ENCODE measurements around the gene TWIST2. TPM values are rescaled to one million over a fixed set of nuclear protein-coding genes. Genes with fewer than 3 reads are reported as not detected.

The TWIST2 gene
- total and polyA plus RNA-seq, 9 of the 15 experiments (the other 6 are each of a cell fraction or from before 2014, with no cell fraction given), result not detected

GRCh38 chr2:238912916-238913875 lies 65.3 kb downstream of the TWIST2 start:
- Histone ChIP-seq H3K79me2 (ENCODE audit: control insufficient read depth, insufficient read depth, low read length) (no peaks in the 10 kb centered on the region), H3K9ac (ENCODE audit: insufficient read depth in 1 of 2, low read depth in 2 of 2, low read length in 2 of 2) (no peak overlapping the region), H3K4me2 (ENCODE audit: insufficient read depth, low read length) (no peak overlapping the region), H3K4me1 (replicated peaks in 1 of 2; ENCODE audit: control insufficient read depth in 2 of 2, insufficient read depth in 2 of 2, low read length in 2 of 2) (peaks cover 0 to 4% of the 10 kb centered on the region in 2 experiments; a peak in 1 of 5 replicates), H3K4me3 (no peak overlapping the region), H3K9me3 (replicated peaks; ENCODE audit: control insufficient read depth, insufficient read depth, low read depth, low read length) (no peaks in the 10 kb centered on the region), H4K20me1 (replicated peaks; ENCODE audit: control insufficient read depth, insufficient read depth, low read length) (no peaks in the 10 kb centered on the region), H3K9me1 (ENCODE audit: control insufficient read depth, insufficient read depth, low read length) (no peaks in the 10 kb centered on the region), H3K27ac (ENCODE audit: extremely low read depth, low read depth, low read length) (no peak overlapping the region), H3K36me3 (ENCODE audit: control insufficient read depth, insufficient read depth, low read length) (no peaks in the 10 kb centered on the region), H2AFZ (ENCODE audit: low read depth, low read length) (no peak overlapping the region), H3K27me3 (ENCODE audit: control insufficient read depth in 2 of 2, insufficient read depth in 2 of 2, low read length in 2 of 2) (peaks cover 3 to 46% of the 10 kb centered on the region in 2 experiments; a peak in 3 of 5 replicates)
- no peak for FAIRE-seq
- ChIA-PET CTCF (ENCODE audit: low intra/inter-chr PET ratio) (no interaction called here), POLR2A (no interaction called here)
- ATAC-seq, result no peak
- in situ Hi-C loops (cut with MboI), result no loop called here
- under 1% methylated on average over 14 of the region's 20 CpGs for WGBS (ENCODE audit: insufficient coverage, low coverage, missing lambda C conversion rate)
- intact Hi-C loops (cut with micrococcal nuclease), result no loop called here
- no TSS peak for BruUV-seq (replicated peaks)
- no peak for DNase-seq (ENCODE audit: extremely low read depth in 1 of 4, low spot score in 3 of 4)
- no peak for TF ChIP-seq CEBPG (CRISPR knock-in tag; IDR thresholded peaks at IDR 0.05)
- TF ChIP-seq CEBPG (tag; conservative IDR thresholded peaks at IDR 0.05 in 1 of 2, IDR thresholded peaks at IDR 0.05 in 1 of 2), result no peak
- no peak for TF ChIP-seq ZBTB26 (CRISPR knock-in tag; IDR thresholded peaks at IDR 0.05)
- TF ChIP-seq ZNF518B (CRISPR knock-in tag; IDR thresholded peaks at IDR 0.05), result no peak
- TF ChIP-seq HDAC2 (IDR thresholded peaks at IDR 0.05), result no peak
- TF ChIP-seq ZNF609 (CRISPR knock-in tag; IDR thresholded peaks at IDR 0.05; ENCODE audit: borderline replicate concordance), result no peak
- no peak for TF ChIP-seq U2AF1 (optimal IDR thresholded peaks at IDR 0.05; ENCODE audit: low read depth, low read length)
- no peak for TF ChIP-seq KLF1 (tag; IDR thresholded peaks at IDR 0.05)

Measured in K562 (cell line).